ENCODE results near the gene COLEC11. TPM values are rescaled to one million over a fixed set of nuclear protein-coding genes. Genes with fewer than 3 reads are reported as not detected.
A peak's percentile ranks its signal among the peaks of the same experiment; 100 is the strongest.

The COLEC11 gene
- total and polyA plus RNA-seq, 2 of the 13 experiments (the other 11 are each of a cell fraction or from before 2014, with no cell fraction given) = 1.5 to 3.0 TPM

DNA sequence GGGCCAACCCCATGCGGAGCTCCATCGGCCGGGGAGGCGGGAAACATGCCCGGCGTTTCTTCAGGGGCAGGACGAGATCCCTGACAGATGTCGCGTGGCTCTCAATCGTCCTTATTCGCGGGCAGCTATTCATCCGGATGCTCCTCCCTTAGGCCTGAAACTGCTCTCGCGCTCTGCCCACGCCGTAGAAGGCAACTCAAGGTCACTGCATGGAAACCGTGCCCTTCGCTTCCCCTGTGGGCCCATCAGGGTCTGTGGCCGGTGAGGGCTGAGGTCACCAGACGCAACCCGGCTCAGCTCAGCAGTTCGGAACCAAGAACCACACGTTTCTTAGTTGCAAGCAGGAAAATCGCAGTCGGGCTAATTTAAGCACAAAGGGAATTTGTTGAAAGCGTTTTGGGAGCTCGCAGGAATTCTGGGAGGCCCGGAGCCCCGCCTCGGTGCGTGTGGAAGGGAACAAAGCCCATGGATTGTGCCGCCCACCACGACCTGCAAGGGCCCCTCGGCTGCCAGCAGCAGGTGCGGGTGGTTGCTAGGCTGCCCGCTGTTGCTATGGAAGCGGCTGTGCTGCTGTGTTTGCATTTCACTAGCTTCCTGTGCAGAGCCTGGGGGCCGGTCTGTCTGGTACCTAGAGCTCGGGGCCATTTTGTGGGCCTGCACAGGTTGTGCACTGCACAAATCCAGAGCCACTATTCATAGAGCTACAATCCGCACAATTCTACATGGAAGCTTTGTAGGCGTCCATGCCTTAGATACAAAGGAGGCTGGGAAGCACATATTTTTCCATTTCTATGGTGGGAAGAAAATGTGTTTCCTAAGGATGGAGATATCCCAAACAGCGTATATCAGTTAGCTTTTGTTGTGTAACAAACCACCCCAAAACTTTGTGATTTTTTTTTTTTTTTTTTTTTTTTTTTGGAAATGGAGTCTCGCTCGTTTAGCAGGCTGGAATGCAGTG lies 57.1 kb downstream of the COLEC11 start (continued):
- TF ChIP-seq, protein P1, sequence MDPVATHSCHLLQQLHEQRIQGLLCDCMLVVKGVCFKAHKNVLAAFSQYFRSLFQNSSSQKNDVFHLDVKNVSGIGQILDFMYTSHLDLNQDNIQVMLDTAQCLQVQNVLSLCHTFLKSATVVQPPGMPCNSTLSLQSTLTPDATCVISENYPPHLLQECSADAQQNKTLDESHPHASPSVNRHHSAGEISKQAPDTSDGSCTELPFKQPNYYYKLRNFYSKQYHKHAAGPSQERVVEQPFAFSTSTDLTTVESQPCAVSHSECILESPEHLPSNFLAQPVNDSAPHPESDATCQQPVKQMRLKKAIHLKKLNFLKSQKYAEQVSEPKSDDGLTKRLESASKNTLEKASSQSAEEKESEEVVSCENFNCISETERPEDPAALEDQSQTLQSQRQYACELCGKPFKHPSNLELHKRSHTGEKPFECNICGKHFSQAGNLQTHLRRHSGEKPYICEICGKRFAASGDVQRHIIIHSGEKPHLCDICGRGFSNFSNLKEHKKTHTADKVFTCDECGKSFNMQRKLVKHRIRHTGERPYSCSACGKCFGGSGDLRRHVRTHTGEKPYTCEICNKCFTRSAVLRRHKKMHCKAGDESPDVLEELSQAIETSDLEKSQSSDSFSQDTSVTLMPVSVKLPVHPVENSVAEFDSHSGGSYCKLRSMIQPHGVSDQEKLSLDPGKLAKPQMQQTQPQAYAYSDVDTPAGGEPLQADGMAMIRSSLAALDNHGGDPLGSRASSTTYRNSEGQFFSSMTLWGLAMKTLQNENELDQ (CRISPR knock-in tag; IDR thresholded peaks at IDR 0.05; ENCODE audit: borderline replicate concordance) = no peak
- 0 out of 2 replicates have a peak, but pooled peaks have one; percentile 25 for TF ChIP-seq YEATS2 (CRISPR knock-in tag; IDR thresholded peaks at IDR 0.05; ENCODE audit: borderline replicate concordance)
- peak; percentile 94 for TF ChIP-seq RFX1 (IDR thresholded peaks at IDR 0.05)
- TF ChIP-seq RNF2 (conservative IDR thresholded peaks at IDR 0.05; ENCODE audit: low read depth) = peak; percentile 70; the same call in 1 of the 2 replicates
- peak; percentile 97; the same call in 1 of the 2 replicates for TF ChIP-seq MYNN (CRISPR knock-in tag; IDR thresholded peaks at IDR 0.05; ENCODE audit: low read depth)
- no peak for TF ChIP-seq NFYB (CRISPR knock-in tag; IDR thresholded peaks at IDR 0.05)
- peak; percentile 96 for TF ChIP-seq ZNF121 (CRISPR knock-in tag; IDR thresholded peaks at IDR 0.05)
- no peak for TF ChIP-seq CAMTA2 (CRISPR knock-in tag; IDR thresholded peaks at IDR 0.05; ENCODE audit: borderline replicate concordance)
- TF ChIP-seq ZNF329 (CRISPR knock-in tag; IDR thresholded peaks at IDR 0.05; ENCODE audit: low read depth) = no peak; the same call in 1 of the 2 replicates
- TF ChIP-seq NR1H2 (CRISPR knock-in tag; IDR thresholded peaks at IDR 0.05; ENCODE audit: borderline replicate concordance, low read depth) = no peak
- TF ChIP-seq, protein P2, sequence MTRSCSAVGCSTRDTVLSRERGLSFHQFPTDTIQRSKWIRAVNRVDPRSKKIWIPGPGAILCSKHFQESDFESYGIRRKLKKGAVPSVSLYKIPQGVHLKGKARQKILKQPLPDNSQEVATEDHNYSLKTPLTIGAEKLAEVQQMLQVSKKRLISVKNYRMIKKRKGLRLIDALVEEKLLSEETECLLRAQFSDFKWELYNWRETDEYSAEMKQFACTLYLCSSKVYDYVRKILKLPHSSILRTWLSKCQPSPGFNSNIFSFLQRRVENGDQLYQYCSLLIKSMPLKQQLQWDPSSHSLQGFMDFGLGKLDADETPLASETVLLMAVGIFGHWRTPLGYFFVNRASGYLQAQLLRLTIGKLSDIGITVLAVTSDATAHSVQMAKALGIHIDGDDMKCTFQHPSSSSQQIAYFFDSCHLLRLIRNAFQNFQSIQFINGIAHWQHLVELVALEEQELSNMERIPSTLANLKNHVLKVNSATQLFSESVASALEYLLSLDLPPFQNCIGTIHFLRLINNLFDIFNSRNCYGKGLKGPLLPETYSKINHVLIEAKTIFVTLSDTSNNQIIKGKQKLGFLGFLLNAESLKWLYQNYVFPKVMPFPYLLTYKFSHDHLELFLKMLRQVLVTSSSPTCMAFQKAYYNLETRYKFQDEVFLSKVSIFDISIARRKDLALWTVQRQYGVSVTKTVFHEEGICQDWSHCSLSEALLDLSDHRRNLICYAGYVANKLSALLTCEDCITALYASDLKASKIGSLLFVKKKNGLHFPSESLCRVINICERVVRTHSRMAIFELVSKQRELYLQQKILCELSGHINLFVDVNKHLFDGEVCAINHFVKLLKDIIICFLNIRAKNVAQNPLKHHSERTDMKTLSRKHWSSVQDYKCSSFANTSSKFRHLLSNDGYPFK (CRISPR knock-in tag; IDR thresholded peaks at IDR 0.05; ENCODE audit: borderline replicate concordance) = no peak; the same call in 1 of the 2 replicates
- TF ChIP-seq MIXL1 (CRISPR knock-in tag; IDR thresholded peaks at IDR 0.05) = no peak
- peak; percentile 35; the same call in 1 of the 2 replicates for TF ChIP-seq NR2C2 (CRISPR knock-in tag; IDR thresholded peaks at IDR 0.05; ENCODE audit: borderline replicate concordance)
- TF ChIP-seq ZNF616 (CRISPR knock-in tag; IDR thresholded peaks at IDR 0.05; ENCODE audit: low read depth) = no peak
- TF ChIP-seq ZNF260 (CRISPR knock-in tag; IDR thresholded peaks at IDR 0.05; ENCODE audit: borderline replicate concordance, low read depth) = no peak
- TF ChIP-seq PHF5A (CRISPR knock-in tag; IDR thresholded peaks at IDR 0.05; ENCODE audit: low read depth, unreplicated experiment) = no peak
- TF ChIP-seq PRPF4 (IDR thresholded peaks at IDR 0.05; ENCODE audit: low read depth, low read length, poor library complexity, severe bottlenecking) = no peak
- TF ChIP-seq CREB1 (IDR thresholded peaks at IDR 0.05) = no peak
- TF ChIP-seq CREB1 (CRISPR knock-in tag; IDR thresholded peaks at IDR 0.05) = no peak
- no peak; the same call in 1 of the 2 replicates for TF ChIP-seq SP5 (CRISPR knock-in tag; IDR thresholded peaks at IDR 0.05; ENCODE audit: borderline replicate concordance, low read depth)
- TF ChIP-seq SCMH1 (CRISPR knock-in tag; IDR thresholded peaks at IDR 0.05; ENCODE audit: borderline replicate concordance) = no peak
- peak; percentile 39; the same call in 1 of the 2 replicates for TF ChIP-seq HOXA3 (CRISPR knock-in tag; IDR thresholded peaks at IDR 0.05)
- TF ChIP-seq ZNF644 (CRISPR knock-in tag; IDR thresholded peaks at IDR 0.05; ENCODE audit: low read depth) = no peak
- no peak for TF ChIP-seq SMARCC2 (IDR thresholded peaks at IDR 0.05)
- peak; percentile 48; the same call in 1 of the 2 replicates for TF ChIP-seq NFKB2 (CRISPR knock-in tag; IDR thresholded peaks at IDR 0.05; ENCODE audit: borderline replicate concordance)
- TF ChIP-seq FOSL1 (CRISPR knock-in tag; IDR thresholded peaks at IDR 0.05; ENCODE audit: borderline replicate concordance) = no peak
- no peak for TF ChIP-seq FOXM1 (CRISPR knock-in tag; IDR thresholded peaks at IDR 0.05)
